ENCODE data around the gene SYNJ2BP.

GRCh38 chr14:70454731-70455130 lies 37.8 kb upstream of the SYNJ2BP start:
- TF ChIP-seq CTCF (IDR thresholded peaks at IDR 0.05 in 8 of 11, conservative IDR thresholded peaks at IDR 0.05 in 3 of 11) (no peak), POLR2A (IDR thresholded peaks at IDR 0.05) (no peak)
